ENCODE measurements around the gene SDR9C7. TPM values are rescaled to one million over a fixed set of nuclear protein-coding genes. Genes with fewer than 3 reads are reported as not detected.
"Not testable (repeated sequence)": the region's sequence is repeated elsewhere in the genome, so short reads cannot be mapped to it uniquely, and the experiment has no call there.

SDR9C7 gene
- not detected for total RNA-seq

DNA sequence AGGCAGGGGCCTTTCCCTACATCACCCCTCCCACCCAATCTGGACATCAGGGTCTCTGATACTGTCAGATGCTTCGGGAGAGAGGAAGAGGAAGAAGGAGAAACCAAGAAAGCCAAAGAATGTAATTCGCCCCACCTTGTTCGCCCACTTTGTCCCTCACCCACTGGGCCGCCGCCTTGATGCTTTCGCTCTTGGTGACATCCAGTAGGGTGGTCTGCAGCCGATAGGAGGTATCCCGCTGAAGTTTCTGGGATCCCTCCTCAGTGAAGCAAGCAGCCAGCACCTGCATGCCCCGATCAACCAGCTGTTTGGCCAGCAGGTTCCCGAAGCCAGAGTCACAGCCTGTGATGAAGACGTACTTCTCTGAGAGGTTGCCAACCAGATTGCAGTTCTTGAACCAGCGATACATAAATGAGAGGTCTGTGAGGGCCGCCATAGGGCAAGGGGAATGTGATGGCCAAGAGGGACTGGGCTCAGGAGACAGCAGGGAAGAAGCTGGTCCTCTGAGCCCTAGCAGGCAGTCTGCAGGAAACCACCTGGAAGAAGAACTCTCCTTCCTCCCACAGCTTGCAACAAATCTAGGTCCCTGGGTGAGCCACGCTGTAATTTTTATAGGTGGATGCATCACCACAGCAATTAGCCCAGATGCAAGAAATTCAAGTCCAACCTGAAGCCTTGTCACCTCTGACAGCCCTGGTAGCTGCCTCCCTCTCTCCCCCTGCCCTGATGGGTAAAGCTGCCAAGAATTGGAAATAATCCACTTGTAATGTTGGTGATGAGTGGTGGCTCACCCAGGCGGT is at the start of gene SDR9C7:
TSS of gene SDR9C7 (minus strand) at position 583 of the 800 bp plus-strand sequence. CDS start at position 436, 147 bp downstream.
- ATAC-seq (no peak), DNase-seq (ENCODE audit: low spot score) (peak; percentile 33)

DNA sequence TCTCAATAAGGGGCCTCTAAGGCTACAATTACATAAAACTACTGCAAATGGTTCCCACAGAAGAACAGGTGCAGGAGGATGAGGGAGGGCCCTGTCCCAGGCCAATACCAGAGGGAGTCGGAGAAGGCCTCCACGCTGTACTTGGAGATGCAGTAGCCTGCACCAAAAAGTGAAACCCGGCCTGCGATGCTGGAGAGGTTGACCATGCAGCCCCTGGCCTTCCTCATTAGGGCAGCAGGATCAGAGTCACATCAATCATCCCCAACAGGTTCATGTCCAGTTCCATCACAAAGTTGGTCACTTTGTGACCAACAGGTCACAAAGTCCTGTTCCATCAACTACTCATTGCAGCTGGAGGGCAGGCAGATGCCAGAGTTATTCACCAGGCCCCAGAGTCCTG is 49.2 kb upstream of the SDR9C7 start:
- ATAC-seq: no peak
- no peak for DNase-seq (ENCODE audit: low spot score)

DNA sequence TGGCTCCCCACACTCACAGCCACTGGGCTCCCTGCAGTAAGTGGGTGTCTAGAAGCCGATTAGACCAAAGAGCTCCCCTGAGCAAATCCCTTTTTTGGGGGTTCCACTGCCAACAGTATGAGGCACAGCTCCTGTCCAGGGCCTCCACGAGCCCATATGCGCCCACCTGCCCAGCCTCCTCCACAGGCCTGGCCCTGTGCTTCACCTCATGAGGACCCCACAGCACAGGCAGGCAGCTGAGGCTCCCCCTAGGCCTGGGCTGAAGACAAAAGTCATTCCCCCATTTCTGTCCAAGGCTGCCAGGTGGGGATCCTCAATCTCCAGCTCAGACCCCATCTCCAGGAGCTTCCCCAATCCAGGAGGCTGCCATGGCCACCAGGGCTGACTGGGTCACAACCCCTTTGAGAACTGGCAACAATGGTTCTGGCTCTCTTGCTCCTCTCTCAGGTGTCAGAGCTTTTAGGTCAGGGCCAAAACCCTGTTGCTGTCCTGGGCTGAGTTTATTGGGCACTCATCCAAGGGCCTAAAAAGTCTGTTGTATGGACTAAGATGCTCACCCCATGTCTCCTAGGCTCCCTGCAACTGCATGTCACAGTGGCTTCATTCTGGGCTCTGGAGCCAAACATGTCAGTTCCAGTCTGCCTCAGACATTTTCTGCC is 48.5 kb upstream of the SDR9C7 start:
- not testable (repeated sequence) for DNase-seq (ENCODE audit: low spot score); ATAC-seq

DNA sequence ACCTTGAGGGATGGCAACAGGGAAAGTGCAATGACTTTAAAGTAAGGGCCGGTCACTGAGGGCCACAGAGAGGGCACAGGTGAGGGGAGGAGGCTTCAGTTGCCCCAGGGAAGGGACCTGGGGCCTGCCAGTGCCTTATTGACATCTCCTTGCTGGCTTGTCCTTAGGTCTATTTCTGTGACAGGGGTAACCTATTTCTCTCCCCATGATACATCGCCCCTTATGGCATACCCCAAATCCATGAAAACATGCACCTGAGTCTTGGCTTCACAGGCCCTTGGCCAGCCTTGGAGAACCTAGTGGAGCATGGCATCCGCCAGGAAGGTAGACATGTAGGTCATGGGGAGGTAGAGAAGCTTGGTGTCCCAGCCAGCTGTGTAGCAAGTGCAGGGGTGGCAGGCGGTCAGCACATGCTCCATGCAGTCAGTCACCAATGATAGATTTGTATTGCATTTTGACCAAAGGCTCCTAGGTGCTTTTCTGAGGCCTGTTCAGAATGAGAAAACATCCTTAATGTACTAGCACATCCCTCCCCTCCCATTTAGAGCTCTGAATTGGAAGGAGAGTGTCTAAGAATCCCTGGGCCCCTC is 46.8 kb upstream of the SDR9C7 start:
- DNase-seq (ENCODE audit: low spot score) (no peak), ATAC-seq (no peak)

GRCh38 chr12:56980268-56980667 is 46.1 kb upstream of the SDR9C7 start:
- no peak for ATAC-seq
- no peak for DNase-seq (ENCODE audit: low spot score)

DNA sequence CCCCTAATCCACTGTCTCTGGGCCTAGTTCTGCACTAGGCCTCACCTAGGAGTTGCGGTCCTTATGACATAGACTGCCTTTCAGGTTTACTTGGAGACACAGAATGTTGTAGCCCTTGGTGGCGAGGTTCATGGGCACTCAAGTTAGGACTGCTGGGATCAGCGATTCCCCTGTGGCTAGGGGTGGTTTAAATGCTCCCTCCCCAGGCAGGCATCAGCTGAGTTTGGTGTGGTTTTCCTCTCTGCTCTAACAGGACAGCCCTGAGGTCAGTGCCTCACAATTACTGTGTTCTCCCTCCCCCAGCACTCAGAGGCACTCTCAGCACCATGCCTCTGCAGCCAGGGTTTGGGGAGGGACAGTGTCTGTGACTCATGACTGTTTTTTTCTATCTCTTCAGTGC is 45.4 kb upstream of the SDR9C7 start:
- no peak for DNase-seq (ENCODE audit: low spot score)
- ATAC-seq: no peak

DNA sequence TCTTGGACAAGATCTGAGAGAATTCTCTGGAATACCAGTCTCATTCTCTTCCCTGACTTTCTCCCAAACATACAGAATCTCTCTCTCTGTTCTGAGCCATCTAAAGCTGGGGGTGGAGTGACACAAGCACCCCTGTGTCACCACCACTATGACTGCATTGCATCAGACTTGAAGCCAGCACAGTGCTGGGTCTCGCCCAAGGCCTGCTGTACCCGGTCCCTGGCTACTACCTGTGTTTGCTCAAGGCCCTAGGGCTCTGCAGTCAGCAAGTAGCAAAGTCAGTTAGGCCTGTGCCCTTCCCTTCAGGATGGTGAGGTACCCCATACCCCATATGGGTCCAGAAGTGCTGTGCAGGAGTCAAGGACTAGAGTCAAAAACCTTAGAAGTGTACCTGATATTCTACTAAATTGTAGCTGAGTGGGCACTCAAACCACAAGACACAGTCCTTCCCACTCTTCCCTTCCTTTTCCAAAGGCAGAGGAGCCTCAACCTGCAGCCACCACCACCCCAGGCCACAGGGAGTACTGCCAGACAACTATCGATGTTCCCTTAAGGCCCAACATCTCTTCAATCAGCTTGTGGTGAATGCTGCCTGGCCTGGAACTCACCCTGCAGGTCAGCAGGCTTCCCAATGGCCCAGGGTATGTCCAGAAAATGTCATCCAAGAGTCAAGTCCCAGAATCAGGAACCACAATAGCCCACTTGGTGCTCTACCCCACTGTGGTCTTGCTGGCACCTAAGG is 44.4 kb upstream of the SDR9C7 start:
- ATAC-seq: peak; percentile 98
- DNase-seq (ENCODE audit: low spot score): peak; percentile 87

DNA sequence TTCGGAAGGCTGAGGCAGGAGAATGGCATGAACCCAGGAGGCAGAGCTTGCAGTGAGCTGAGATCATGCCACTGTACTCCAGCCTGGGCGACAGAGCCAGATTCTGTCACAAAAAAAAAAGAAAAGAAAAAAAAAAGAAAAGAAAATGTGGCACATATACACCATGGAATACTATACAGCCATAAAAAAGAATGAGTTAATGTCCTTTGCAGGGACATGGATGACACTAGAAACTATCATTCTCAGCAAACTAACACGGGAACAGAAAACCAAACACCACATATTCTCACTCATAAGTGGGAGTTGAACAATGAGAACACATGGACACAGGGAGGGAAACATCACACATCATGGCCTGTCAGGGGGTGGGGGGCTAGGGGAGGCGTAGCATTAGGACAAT is 43.2 kb upstream of the SDR9C7 start:
- ATAC-seq: not testable (repeated sequence)

DNA sequence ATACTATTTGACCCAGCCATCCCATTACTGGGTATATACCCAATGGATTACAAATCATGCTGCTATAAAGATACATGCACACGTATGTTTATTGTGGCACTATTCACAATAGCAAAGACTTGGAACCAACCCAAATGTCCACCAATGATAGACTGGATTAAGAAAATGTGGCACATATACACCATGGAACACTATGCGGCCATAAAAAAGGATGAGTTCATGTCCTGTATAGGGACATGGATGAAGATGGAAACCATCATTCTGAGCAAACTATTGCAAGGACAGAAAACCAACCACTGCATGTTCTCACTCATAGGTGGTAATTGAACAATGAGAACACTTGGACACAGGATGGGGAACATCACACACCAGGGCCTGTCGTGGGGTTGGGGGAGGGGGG is 40.0 kb upstream of the SDR9C7 start:
- ATAC-seq; DNase-seq (ENCODE audit: low spot score): not testable (repeated sequence)

More for the DNA sequence above, 43.2 kb upstream of the SDR9C7 start:
- not testable (repeated sequence) for DNase-seq (ENCODE audit: low spot score)

GRCh38 chr12:56968910-56969309 is 34.7 kb upstream of the SDR9C7 start:
- not testable (repeated sequence) for DNase-seq (ENCODE audit: low spot score); ATAC-seq

DNA sequence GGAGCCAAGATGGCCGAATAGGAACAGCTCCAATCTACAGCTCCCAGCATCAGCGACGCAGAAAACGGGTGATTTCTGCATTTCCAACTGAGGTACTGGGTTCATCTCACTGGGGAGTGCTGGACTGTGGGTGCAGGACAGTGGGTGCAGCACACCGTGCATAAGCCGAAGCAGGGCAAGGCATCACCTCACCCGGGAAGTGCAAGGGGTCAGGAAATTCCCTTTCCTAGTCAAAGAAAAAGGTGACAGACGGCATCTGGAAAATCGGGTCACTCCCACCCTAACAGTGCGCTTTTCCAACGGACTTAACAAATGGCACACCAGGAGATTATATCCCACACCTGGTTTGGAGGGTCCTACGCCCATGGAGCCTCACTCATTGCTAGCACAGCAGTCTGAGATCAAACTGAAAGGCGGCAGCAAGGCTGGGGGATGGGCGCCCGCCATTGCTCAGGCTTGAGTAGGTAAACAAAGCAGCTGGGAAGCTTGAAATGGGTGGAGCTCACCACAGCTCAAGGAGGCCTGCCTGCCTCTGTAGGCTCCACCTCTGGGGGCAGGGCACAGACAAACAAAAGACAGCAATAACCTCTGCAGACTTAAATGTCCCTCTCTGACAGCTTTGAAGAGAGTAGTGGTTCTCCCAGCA is 31.9 kb upstream of the SDR9C7 start:
- not testable (repeated sequence) for DNase-seq (ENCODE audit: low spot score); ATAC-seq

- not testable (repeated sequence) for DNase-seq (ENCODE audit: low spot score); ATAC-seq
Measured at GRCh38 chr12:56965124-56965523, 30.9 kb upstream of the SDR9C7 start.

- not testable (repeated sequence) for DNase-seq (ENCODE audit: low spot score); ATAC-seq
Measured at GRCh38 chr12:56963557-56963956, 29.3 kb upstream of the SDR9C7 start.

- not testable (repeated sequence) for DNase-seq (ENCODE audit: low spot score); ATAC-seq
Measured at GRCh38 chr12:56962247-56962646, 28.0 kb upstream of the SDR9C7 start.

GRCh38 chr12:56958422-56958821 is 24.2 kb upstream of the SDR9C7 start:
- ATAC-seq (no peak), DNase-seq (ENCODE audit: low spot score) (no peak)

- DNase-seq (ENCODE audit: low spot score) (peak; percentile 80), ATAC-seq (peak; percentile 80)
Measured at GRCh38 chr12:56957229-56958052, 23.2 kb upstream of the SDR9C7 start, which contains the start of gene RDH16. RDH16 (minus strand) TSS chr12:56957608; CDS start chr12:56957462, 146 bp downstream.

- DNase-seq (ENCODE audit: low spot score): no peak
- ATAC-seq: peak; percentile 55
Measured at GRCh38 chr12:56955631-56956256, 21.5 kb upstream of the SDR9C7 start.

- ATAC-seq (no peak), DNase-seq (ENCODE audit: low spot score) (no peak)
Measured at GRCh38 chr12:56954958-56955355, 20.7 kb upstream of the SDR9C7 start.
